DOHH2 (cell line): Measurements from ENCODE around the gene ST3GAL5.

Source experiments
- H3F3A ChIP-seq: fragments of 200-600 bp; sonication (generic), shearing (Covaris generic); 2 replicates; pipeline ENCODE4 v1.6.0; 2016; ENCODE audit warnings: antibody characterized with exemption, mild to moderate bottlenecking; ENCODE audit not compliant: control insufficient read depth, insufficient read depth
- H3K27ac ChIP-seq: fragments of 200-600 bp; sonication (generic); 2 replicates; pipeline ENCODE4 v1.5.1; 2014; ENCODE audit warnings: low read depth, mild to moderate bottlenecking, low read length, moderate library complexity
- H3K27me3 ChIP-seq: fragments of 200-600 bp; sonication (generic); 2 replicates; pipeline ENCODE4 v1.6.1; 2014; ENCODE audit warnings: mild to moderate bottlenecking, low read length, mixed read lengths; ENCODE audit not compliant: control insufficient read depth
- H3K36me3 ChIP-seq: fragments of 200-600 bp; sonication (generic); 2 replicates; pipeline ENCODE4 v1.6.1; 2014; ENCODE audit warnings: mild to moderate bottlenecking, low read length, moderate library complexity, mixed read lengths; ENCODE audit not compliant: control insufficient read depth
- H3K4me1 ChIP-seq: fragments of 200-600 bp; sonication (generic); 2 replicates; pipeline ENCODE4 v1.6.1; 2014; ENCODE audit warnings: mild to moderate bottlenecking, low read length, mixed read lengths; ENCODE audit not compliant: control insufficient read depth
- H3K4me2 ChIP-seq: fragments of 200-600 bp; sonication (generic); 2 replicates; pipeline ENCODE4 v1.6.0; 2014; ENCODE audit warnings: mild to moderate bottlenecking, low read length, moderate library complexity
- H3K4me3 ChIP-seq: fragments of 200-600 bp; sonication (generic); 2 replicates; pipeline ENCODE4 v1.5.1; 2014; ENCODE audit warnings: mild to moderate bottlenecking, low read length, mixed read lengths
- H3K79me2 ChIP-seq: fragments of 200-600 bp; sonication (generic); 2 replicates; pipeline ENCODE4 v1.6.1; 2014; ENCODE audit warnings: mild to moderate bottlenecking, low read length, mixed read lengths; ENCODE audit not compliant: control insufficient read depth
- H3K9me2 ChIP-seq: fragments of 200-600 bp; sonication (generic); replicated peaks from 2 replicates; pipeline ENCODE4 v1.6.1; 2014; ENCODE audit warnings: mild to moderate bottlenecking, low read length, mixed read lengths; ENCODE audit not compliant: control insufficient read depth
- H3K9me3 ChIP-seq: fragments of 200-600 bp; sonication (generic); 2 replicates; pipeline ENCODE4 v1.6.1; 2014; ENCODE audit warnings: antibody characterized with exemption, low read length, mixed read lengths; ENCODE audit not compliant: control insufficient read depth, insufficient read depth
- H4K20me1 ChIP-seq: fragments of 200-600 bp; sonication (generic); 2 replicates; pipeline ENCODE4 v1.6.0; 2014; ENCODE audit warnings: low read depth, mild to moderate bottlenecking, antibody characterized with exemption, low read length, moderate library complexity; ENCODE audit not compliant: control insufficient read depth, insufficient read depth
- EZH2phosphoT487 ChIP-seq: fragments of 200-600 bp; sonication (generic); IDR thresholded peaks from 2 replicates; pipeline ENCODE4 v1.6.1; 2017; ENCODE audit warnings: borderline replicate concordance, mild to moderate bottlenecking, antibody characterized with exemption, low read length, moderate library complexity, mixed read lengths
- TF ChIP-seq, protein P1 (sequence below): fragments of 200-600 bp; sonication (generic); IDR thresholded peaks from one replicate; pipeline ENCODE4 v1.5.1; 2014; ENCODE audit warnings: antibody characterized with exemption, mild to moderate bottlenecking, low read depth, low read length; ENCODE audit not compliant: poor library complexity, severe bottlenecking

ST3GAL5 gene

DNA sequence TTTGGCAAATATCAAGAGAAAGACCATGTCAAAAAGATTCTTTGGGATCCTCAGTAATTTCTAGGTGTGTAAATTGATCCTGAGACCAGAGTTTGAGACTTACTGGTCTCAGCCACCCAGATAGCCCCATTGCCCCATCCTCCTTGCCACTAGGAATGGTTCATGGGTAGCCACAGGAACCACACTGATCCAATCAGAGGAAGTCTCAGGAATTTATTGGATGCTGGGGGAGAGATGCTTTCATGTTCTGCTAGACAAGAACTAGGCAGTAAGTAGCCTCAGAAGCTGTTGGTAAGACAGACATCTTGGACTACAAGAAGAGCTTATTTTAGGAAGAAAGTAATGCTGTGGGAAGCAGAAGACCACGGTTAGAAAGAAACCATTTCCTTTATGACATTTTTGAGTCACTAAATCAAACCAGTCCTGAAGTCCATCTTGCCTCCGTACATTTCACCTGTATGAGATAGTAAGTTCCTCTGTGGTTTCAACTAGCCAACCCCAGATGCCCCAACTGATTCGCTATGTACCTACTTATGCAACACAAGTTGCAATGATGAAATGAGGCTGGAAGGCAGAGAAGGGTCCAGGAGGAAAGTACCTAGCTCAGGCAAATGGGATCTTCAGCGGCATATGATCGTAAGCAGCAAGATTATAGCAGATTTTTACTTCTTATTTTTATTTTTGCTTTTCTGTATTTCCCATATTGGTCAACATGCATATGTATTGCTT is 3.6 kb upstream of the ST3GAL5 start:
- no peak for TF ChIP-seq EZH2phosphoT487
- TF ChIP-seq, protein P1, sequence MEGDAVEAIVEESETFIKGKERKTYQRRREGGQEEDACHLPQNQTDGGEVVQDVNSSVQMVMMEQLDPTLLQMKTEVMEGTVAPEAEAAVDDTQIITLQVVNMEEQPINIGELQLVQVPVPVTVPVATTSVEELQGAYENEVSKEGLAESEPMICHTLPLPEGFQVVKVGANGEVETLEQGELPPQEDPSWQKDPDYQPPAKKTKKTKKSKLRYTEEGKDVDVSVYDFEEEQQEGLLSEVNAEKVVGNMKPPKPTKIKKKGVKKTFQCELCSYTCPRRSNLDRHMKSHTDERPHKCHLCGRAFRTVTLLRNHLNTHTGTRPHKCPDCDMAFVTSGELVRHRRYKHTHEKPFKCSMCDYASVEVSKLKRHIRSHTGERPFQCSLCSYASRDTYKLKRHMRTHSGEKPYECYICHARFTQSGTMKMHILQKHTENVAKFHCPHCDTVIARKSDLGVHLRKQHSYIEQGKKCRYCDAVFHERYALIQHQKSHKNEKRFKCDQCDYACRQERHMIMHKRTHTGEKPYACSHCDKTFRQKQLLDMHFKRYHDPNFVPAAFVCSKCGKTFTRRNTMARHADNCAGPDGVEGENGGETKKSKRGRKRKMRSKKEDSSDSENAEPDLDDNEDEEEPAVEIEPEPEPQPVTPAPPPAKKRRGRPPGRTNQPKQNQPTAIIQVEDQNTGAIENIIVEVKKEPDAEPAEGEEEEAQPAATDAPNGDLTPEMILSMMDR: no peak
- Histone ChIP-seq H3K4me3 (no peak overlapping the region), H3K27me3 (peaks cover 31% of the 10 kb centered on the region), H3K9me2 (no peaks in the 10 kb centered on the region), H3K79me2 (no peaks in the 10 kb centered on the region), H3K9me3 (no peaks in the 10 kb centered on the region), H3K4me1 (peaks cover 17% of the 10 kb centered on the region), H3K36me3 (no peaks in the 10 kb centered on the region), H3F3A (no peaks in the 10 kb centered on the region), H4K20me1 (no peaks in the 10 kb centered on the region), H3K27ac (no peak overlapping the region), H3K4me2 (no peak overlapping the region)

DNA sequence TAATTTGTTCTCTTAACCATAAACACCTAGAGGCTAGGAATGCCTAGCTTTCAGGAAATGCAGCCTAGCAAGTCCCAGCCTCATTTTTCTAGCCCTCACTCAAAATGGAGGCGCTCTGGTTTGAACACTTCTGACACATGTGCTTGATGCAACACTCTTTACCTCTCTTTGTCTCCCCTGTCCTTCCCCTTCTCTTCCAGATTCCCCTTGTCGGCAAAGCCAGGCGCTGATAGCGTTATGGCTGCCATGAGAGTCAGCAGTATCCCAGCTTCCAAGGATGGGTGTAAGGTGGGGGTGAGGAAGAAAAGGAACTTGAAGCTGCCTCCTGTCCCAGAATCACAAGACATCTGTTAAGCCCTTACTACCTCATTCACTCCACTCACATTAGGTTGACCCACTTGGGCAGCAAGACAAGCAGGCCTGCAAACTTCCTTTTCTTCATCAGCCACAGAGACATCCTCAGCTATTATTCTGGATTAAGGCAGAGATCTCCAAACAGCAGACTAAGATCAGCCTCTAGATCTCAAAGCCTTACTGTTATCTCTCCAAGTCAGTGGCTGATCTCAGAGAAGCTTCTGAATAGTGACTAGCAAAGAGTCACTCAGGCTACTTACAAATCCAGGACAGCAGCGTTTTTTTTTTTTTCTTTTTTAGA is 1.9 kb upstream of the ST3GAL5 start:
- Histone ChIP-seq H3K9me2 (no peaks in the 10 kb centered on the region), H3K27me3 (peaks cover 41% of the 10 kb centered on the region), H3K36me3 (no peaks in the 10 kb centered on the region), H3K9me3 (no peaks in the 10 kb centered on the region), H3K4me3 (no peak overlapping the region), H3K27ac (no peak overlapping the region), H3F3A (no peaks in the 10 kb centered on the region), H3K4me1 (peaks cover 18% of the 10 kb centered on the region), H4K20me1 (no peaks in the 10 kb centered on the region), H3K4me2 (no peak overlapping the region), H3K79me2 (no peaks in the 10 kb centered on the region)
- TF ChIP-seq EZH2phosphoT487: no peak
- TF ChIP-seq, protein P1: no peak

DNA sequence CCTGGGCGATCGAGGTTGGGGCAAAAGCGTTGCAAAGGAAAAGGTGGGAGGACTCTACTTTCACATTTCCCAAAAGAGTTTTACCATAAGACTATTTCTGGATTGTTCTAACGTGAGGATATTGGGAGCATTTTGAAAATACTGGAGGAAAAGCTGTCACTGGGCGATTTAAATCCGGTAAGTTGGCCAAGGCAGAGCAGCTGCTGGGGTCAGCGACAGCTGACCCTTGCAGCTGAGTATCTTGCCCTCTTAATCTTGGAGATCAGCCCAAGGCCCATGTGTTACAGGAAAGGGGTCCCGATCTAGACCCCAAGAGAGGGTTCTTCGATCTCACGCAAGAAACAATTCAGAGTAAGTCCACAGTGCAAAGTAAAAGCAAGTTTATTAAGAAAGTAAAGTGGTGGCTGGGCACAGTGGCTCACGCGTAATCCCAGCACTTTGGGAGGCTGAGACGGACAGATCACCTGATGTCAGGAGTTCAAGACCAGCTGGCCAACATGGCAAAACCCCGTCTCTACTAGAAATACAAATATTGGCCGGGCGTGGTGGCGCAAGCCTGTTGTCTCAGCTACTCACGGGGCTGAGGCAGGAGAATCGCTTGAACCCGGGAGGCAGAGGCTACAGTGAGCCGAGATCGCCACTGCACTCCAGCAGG is 964 bp upstream of the ST3GAL5 start:
- Histone ChIP-seq H3K9me2 (no peaks in the 10 kb centered on the region), H3K4me2 (peak overlapping the region; percentile 84), H3K4me1 (peaks cover 18% of the 10 kb centered on the region), H3K79me2 (no peaks in the 10 kb centered on the region), H3K9me3 (no peaks in the 10 kb centered on the region), H3K27ac (no peak overlapping the region), H3K36me3 (no peaks in the 10 kb centered on the region), H3K4me3 (peak overlapping the region; percentile 76), H3K27me3 (peaks cover 47% of the 10 kb centered on the region), H4K20me1 (no peaks in the 10 kb centered on the region), H3F3A (no peaks in the 10 kb centered on the region)
- TF ChIP-seq, protein P1: no peak
- no peak for TF ChIP-seq EZH2phosphoT487
